Naive B cell (primary cell): Measurements from ENCODE around the gene BRF1. TPM values are rescaled to one million over a fixed set of nuclear protein-coding genes. Genes with fewer than 3 reads are reported as not detected.
A peak's percentile ranks its signal among the peaks of the same experiment; 100 is the strongest.

Experiments
- ATAC-seq, 2 donors: fragments of 150-1000 bp; cut with Tn5 transposase; 2 replicates each; pipeline ENCODE4 v1.10.0; 2021; ENCODE audit warnings: low read depth in 2 of 2, mild to moderate bottlenecking in 2 of 2, moderate library complexity in 2 of 2
- DNase-seq: peaks from one replicate; pipeline ENCODE4 v3.0.0; 2022
- H3K27ac Mint-ChIP-seq, 6 donors: one replicate each; pipeline ENCODE4 v1.8.0; 2020 to 2022; ENCODE audit warnings: mild to moderate bottlenecking in 6 of 6, mixed read lengths in 6 of 6, moderate library complexity in 5 of 6, inconsistent platforms in 2 of 6
- H3K27me3 Mint-ChIP-seq, 3 donors: one replicate each; pipeline ENCODE4 v1.8.0; 2021 to 2022; ENCODE audit warnings: mixed read lengths in 3 of 3, mild to moderate bottlenecking in 1 of 3
- H3K36me3 Mint-ChIP-seq, 2 donors: one replicate each; pipeline ENCODE4 v1.8.0; 2020 to 2022; ENCODE audit warnings: mixed read lengths in 2 of 2, inconsistent platforms in 1 of 2, mild to moderate bottlenecking in 1 of 2
- H3K4me1 Mint-ChIP-seq, 3 donors: one replicate each; pipeline ENCODE4 v1.8.0; 2020 to 2022; ENCODE audit warnings: mixed read lengths in 3 of 3, inconsistent platforms in 1 of 3, mild to moderate bottlenecking in 1 of 3, moderate library complexity in 1 of 3
- H3K4me3 Mint-ChIP-seq, 8 donors: one replicate each; pipeline ENCODE4 v1.8.0; 2020 to 2022; ENCODE audit warnings: mild to moderate bottlenecking in 8 of 8, mixed read lengths in 8 of 8, moderate library complexity in 8 of 8, inconsistent platforms in 2 of 8
- H3K9me3 Mint-ChIP-seq, 7 donors: one replicate each; pipeline ENCODE4 v1.8.0; 2020 to 2022; ENCODE audit warnings: mixed read lengths in 7 of 7, mild to moderate bottlenecking in 5 of 7, inconsistent platforms in 2 of 7, moderate library complexity in 1 of 7
- polyA plus RNA-seq, 6 donors: library from polyadenylated mRNA; unstranded; fragments of 300-500 nt; fragmentation: Illumina TruSeq; gene quantifications; one replicate each; pipeline ENCODE4 v1.2.3, GENCODE V29; 2021; ENCODE audit warnings: low read depth in 6 of 6

The BRF1 gene
- polyA plus RNA-seq, 6 donors from 2014 or later = 3.1 to 8.9 (median 6.0) TPM

GRCh38 chr14:105160776-105161175, 140.0 kb downstream of the BRF1 start:
- peaks cover 0 to 11% (median 9%) of the 10 kb centered on the region in 3 donors for H3K27me3 Mint-ChIP-seq
- peaks cover 0 to 17% (median 6%) of the 10 kb centered on the region in 3 donors for H3K4me1 Mint-ChIP-seq
- no peak overlapping the region for H3K4me3 Mint-ChIP-seq
- H3K9me3 Mint-ChIP-seq = peaks cover 0 to 3% (median 0%) of the 10 kb centered on the region in 7 donors
- DNase-seq (no peak), ATAC-seq (no peak)
- H3K36me3 Mint-ChIP-seq = peaks cover 0 to 7% of the 10 kb centered on the region in 2 donors
- H3K27ac Mint-ChIP-seq = peak overlapping the region in 1 of 6 donors; percentile 24

DNA sequence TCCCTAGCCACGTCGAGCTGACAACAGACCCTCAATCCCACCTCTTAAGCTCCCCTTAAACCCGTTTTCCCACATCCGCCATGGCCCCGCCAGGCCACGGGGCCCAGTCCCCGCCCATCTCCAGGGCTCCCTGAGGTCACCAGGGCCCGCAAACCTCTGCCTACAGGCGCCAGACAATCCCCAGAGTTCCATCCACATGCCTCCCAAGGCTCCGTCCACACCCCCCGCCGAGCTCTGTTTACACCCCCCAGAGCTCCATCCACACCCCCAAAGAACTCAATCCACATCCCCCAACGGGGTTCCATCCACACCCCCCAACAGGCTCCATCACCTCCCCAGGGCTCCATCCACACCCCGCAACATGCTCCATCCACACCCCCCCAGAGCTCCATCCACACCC, 141.5 kb downstream of the BRF1 start:
- H3K4me3 Mint-ChIP-seq = no peak overlapping the region
- ATAC-seq (no peak), DNase-seq (no peak)
- peaks cover 0 to 7% of the 10 kb centered on the region in 2 donors for H3K36me3 Mint-ChIP-seq
- H3K4me1 Mint-ChIP-seq = peaks cover 0 to 5% (median 0%) of the 10 kb centered on the region in 3 donors
- H3K9me3 Mint-ChIP-seq = peaks cover 0 to 3% (median 0%) of the 10 kb centered on the region in 7 donors
- no peak overlapping the region for H3K27ac Mint-ChIP-seq
- peaks cover 0 to 13% (median 11%) of the 10 kb centered on the region in 3 donors for H3K27me3 Mint-ChIP-seq

Other genes starting within 250 kb of the BRF1 start
- 10 to 100 TPM in 4 of 6 donors, 1 to 10 TPM in 2; 8.2 to 33.0 (median 10.8) TPM for gene GPR132, start 235.6 kb downstream of the BRF1 start, polyA plus RNA-seq
- not detected for gene JAG2, start 132.2 kb downstream of the BRF1 start, polyA plus RNA-seq
- gene NUDT14, start 119.7 kb downstream of the BRF1 start, polyA plus RNA-seq = 10 to 100 TPM in 2 of 6 donors, 1 to 10 TPM in 4; 4.4 to 20.6 (median 9.1) TPM
- gene BTBD6, start 52.5 kb downstream of the BRF1 start, polyA plus RNA-seq = 1 to 10 TPM; 2.9 to 9.4 (median 6.1) TPM
- gene PACS2, start 13.7 kb upstream of the BRF1 start, polyA plus RNA-seq = 1 to 10 TPM; 1.3 to 3.7 (median 1.5) TPM
- under 1 TPM in 3 of 6 donors, not detected in 3; 0.21 to 0.77 (median 0.65) TPM for gene TEX22, start 97.5 kb upstream of the BRF1 start, polyA plus RNA-seq
- 1 to 10 TPM; 3.3 to 6.3 (median 4.7) TPM for gene MTA1, start 118.8 kb upstream of the BRF1 start, polyA plus RNA-seq
- 10 to 100 TPM in 2 of 6 donors, 1 to 10 TPM in 4; 2.0 to 27.3 (median 8.4) TPM for gene CRIP2, start 173.8 kb upstream of the BRF1 start, polyA plus RNA-seq
- 100 to 1,000 TPM; 115 to 495 (median 235) TPM for gene CRIP1, start 185.9 kb upstream of the BRF1 start, polyA plus RNA-seq
- gene TEDC1, start 190.2 kb upstream of the BRF1 start, polyA plus RNA-seq = 10 to 100 TPM in 3 of 6 donors, 1 to 10 TPM in 3; 3.5 to 13.6 (median 8.3) TPM
- gene TMEM121, start 225.6 kb upstream of the BRF1 start, polyA plus RNA-seq = 1 to 10 TPM; 1.4 to 3.3 (median 1.9) TPM